ENCODE results near the gene RLIM. TPM values are rescaled to one million over a fixed set of nuclear protein-coding genes. Genes with fewer than 3 reads are reported as not detected.

RLIM gene
- total RNA-seq, 1 experiment from 2014 or later, result 36.4 TPM

- H2BK20ac ChIP-seq (ENCODE audit: low read depth, low read length, poor library complexity, severe bottlenecking), result no peak overlapping the region
- H3T11ph ChIP-seq (ENCODE audit: low read length), result no peak overlapping the region
- H3K4ac ChIP-seq (ENCODE audit: low read depth, low read length), result no peak overlapping the region
- H3K9ac ChIP-seq (ENCODE audit: extremely low read depth, insufficient read length, low read length), result no peak overlapping the region
- no peak overlapping the region for H2BK5ac ChIP-seq (ENCODE audit: insufficient read length, low read length)
- H3K4me3 Mint-ChIP-seq, result no peak overlapping the region
- no peak overlapping the region for H3K23ac ChIP-seq (ENCODE audit: insufficient read length, low read depth, low read length)
- H3K9me3 ChIP-seq (ENCODE audit: control insufficient read depth, low read depth, low read length), result peaks cover 5% of the 10 kb centered on the region
- H2AK5ac ChIP-seq (ENCODE audit: insufficient read length, low read length), result no peak overlapping the region
- DNase-seq, result no peak
- H3K79me2 ChIP-seq (ENCODE audit: insufficient read depth, low read length), result no peaks in the 10 kb centered on the region
- H4K20me1 ChIP-seq (ENCODE audit: control insufficient read depth, insufficient read depth, insufficient read length), result no peaks in the 10 kb centered on the region
- TF ChIP-seq, protein P1, sequence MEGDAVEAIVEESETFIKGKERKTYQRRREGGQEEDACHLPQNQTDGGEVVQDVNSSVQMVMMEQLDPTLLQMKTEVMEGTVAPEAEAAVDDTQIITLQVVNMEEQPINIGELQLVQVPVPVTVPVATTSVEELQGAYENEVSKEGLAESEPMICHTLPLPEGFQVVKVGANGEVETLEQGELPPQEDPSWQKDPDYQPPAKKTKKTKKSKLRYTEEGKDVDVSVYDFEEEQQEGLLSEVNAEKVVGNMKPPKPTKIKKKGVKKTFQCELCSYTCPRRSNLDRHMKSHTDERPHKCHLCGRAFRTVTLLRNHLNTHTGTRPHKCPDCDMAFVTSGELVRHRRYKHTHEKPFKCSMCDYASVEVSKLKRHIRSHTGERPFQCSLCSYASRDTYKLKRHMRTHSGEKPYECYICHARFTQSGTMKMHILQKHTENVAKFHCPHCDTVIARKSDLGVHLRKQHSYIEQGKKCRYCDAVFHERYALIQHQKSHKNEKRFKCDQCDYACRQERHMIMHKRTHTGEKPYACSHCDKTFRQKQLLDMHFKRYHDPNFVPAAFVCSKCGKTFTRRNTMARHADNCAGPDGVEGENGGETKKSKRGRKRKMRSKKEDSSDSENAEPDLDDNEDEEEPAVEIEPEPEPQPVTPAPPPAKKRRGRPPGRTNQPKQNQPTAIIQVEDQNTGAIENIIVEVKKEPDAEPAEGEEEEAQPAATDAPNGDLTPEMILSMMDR (conservative IDR thresholded peaks at IDR 0.05), result no peak
- H2BK12ac ChIP-seq (ENCODE audit: insufficient read length, low read depth, low read length), result no peak overlapping the region
- H3K18ac ChIP-seq (ENCODE audit: insufficient read length, low read depth, low read length), result no peak overlapping the region
- H2AFZ ChIP-seq (ENCODE audit: low read length), result no peak overlapping the region
- H3K14ac ChIP-seq (ENCODE audit: insufficient read depth, low read length), result no peak overlapping the region
- H4K91ac ChIP-seq (ENCODE audit: insufficient read length, low read depth, low read length), result no peak overlapping the region
- no peaks in the 10 kb centered on the region for H3K79me1 ChIP-seq (ENCODE audit: insufficient read depth, low read depth, low read length, poor library complexity, severe bottlenecking)
- no peaks in the 10 kb centered on the region for H3K23me2 ChIP-seq (ENCODE audit: insufficient read length, low read depth, low read length, poor library complexity, severe bottlenecking)
- no peak overlapping the region for H2BK15ac ChIP-seq (ENCODE audit: low read depth, low read length)
- H4K8ac ChIP-seq (replicated peaks; ENCODE audit: insufficient read length, low read depth, low read length), result no peak overlapping the region
- peaks cover 12 to 36% (median 13%) of the 10 kb centered on the region in 3 experiments for H3K36me3 Mint-ChIP-seq (ENCODE audit: insufficient read depth in 1 of 3, low read depth in 3 of 3)
- no peak overlapping the region for H3K56ac ChIP-seq (ENCODE audit: insufficient read length, low read depth, low read length)
- H4K5ac ChIP-seq (ENCODE audit: insufficient read length, low read depth, low read length), result no peak overlapping the region
- no peak overlapping the region for H3K27ac ChIP-seq (ENCODE audit: insufficient read length, low read depth, low read length)
- H3K4me1 Mint-ChIP-seq, result no peaks in the 10 kb centered on the region
- no peak overlapping the region for H3K4me2 ChIP-seq (ENCODE audit: insufficient read depth, insufficient read length, low read length)
- no peak overlapping the region for H2BK120ac ChIP-seq (ENCODE audit: low read depth, low read length, poor library complexity, severe bottlenecking)
- H3K27me3 Mint-ChIP-seq (ENCODE audit: low read depth), result no peaks in the 10 kb centered on the region
- no CpG with 5 or more reads among the region's 2 CpGs for WGBS (ENCODE audit: extremely low coverage, insufficient read length, low lambda C conversion rate)
- no peak overlapping the region for H3K27ac Mint-ChIP-seq
- no peaks in the 10 kb centered on the region for H3K27me3 ChIP-seq (ENCODE audit: insufficient read depth, low read length)
- no peaks in the 10 kb centered on the region for H3K4me1 ChIP-seq (ENCODE audit: insufficient read depth, low read length)
- peaks cover 40 to 56% of the 10 kb centered on the region in 2 experiments for H3K9me3 Mint-ChIP-seq
These were observed 28.7 kb downstream of the RLIM start for GRCh38 chrX:74585766-74586165.
